Activated gamma-delta T cell (primary cell): ENCODE results near the gene ARHGAP26.

Source experiments
- DNase-seq: peaks from one replicate; lab custom pipeline; 2025; lab: John Stamatoyannopoulos, UW

The ARHGAP26 gene

DNA sequence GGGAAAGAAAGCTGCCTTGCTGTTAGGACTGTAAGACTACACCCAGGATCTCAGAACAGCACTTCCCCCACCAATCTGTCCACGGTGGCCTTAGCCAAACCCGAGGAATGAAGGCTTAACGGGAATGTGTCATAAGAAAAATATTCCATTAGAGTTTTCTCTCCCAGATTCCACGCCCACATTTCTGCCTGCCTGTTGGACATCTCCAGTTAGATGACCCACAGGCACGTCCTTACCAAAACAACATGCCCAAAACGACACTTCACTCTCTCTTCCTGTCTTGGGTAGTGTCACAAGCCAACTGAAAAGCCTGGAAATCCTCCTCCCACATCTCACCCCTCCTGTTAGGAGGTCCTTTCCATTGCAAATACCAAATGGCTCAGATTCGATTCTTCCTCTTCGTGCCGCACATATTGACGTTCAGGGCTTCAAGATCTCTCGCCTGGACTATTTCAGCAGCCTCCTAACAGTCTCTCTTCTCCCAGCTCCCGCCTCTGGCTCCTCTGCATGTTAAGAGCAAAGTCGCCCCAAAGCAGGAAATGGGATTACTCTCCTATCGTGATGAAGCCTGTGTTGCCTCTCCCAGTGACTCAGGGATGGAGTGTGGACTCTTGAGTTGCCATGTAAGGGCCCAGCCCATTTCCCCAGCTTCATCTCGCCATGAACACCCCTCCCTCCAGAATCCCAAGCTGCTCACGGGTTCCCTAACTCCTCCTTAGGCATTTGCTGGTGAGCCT lies 474.0 kb downstream of the ARHGAP26 start:
- no peak for DNase-seq

DNA sequence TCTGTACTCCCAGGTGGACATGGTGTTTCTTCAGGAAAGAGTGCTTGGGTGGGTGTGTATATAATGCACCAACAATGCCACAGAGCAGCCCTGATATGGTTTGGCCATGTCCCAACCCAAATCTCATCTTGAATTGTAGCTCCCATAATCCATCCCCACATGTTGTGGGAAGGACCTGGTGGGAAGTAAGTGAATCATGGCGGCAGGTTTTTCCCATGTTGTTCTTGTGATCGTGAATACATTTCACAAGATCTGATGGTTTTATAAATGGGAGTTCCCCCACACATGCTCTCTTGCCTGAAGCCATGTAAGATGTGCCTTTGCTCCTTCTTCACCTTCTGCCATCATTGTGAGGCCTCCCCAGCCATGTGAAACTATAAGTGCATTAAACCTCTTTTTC lies 474.8 kb downstream of the ARHGAP26 start:
- no peak for DNase-seq

DNA sequence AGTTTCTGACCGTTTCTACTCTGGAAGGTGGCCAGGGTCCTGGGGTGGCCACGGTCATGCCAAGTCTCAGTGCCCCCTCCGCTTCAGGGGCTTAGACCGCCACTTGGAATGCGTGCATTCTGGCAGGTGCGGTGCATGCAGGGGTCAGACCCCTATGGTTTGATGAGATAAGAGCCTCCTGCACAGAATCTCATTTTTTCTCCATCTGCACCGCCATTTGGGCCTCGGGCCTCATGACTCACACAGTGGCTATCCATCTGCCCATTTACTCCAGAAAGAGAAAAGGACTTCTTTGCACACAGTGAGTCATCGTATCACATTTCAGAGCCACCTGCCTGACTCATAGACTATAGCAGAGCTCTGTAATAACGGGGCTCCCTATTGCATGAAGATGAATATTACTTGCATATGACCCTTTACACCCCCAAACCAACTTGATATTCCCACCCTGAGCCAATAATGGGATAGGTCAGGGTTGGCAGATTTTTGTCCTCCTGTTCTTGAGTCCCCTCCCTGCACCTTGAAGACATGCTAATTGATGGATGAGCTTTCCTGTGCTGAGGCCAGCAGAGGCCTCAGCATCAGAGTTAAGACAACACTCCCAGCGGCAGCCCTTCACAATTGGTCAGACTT lies 475.9 kb downstream of the ARHGAP26 start:
- no peak for DNase-seq

DNA sequence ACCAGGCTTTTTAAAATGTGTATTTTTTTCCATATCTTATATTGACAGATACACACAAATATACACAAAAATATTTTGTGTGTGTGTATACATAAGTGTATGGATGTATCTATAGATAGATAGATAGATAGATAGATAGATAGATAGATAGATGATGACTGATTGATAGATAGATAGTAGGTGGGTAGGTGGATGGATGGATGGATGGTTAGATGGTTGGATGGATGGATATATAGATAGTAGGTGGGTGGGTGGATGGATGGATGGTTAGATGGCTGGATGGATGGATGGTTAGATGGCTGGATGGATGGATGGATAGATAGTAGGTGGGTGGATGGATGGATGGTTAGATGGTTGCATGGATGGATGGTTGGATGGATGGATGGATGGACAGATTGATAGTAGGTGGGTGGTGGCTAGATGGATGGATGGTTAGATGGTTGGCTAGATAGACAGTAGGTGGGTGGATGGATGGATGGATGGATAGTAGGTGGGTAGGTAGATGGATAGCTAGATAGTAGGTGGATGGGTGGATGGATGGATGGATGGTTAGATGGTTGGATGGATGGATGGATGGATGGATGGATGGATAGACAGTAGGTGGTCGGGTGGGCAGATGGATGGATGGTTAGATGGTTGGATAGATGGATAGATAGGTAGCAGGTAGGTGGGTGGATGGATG lies 477.1 kb downstream of the ARHGAP26 start:
- no peak for DNase-seq

DNA sequence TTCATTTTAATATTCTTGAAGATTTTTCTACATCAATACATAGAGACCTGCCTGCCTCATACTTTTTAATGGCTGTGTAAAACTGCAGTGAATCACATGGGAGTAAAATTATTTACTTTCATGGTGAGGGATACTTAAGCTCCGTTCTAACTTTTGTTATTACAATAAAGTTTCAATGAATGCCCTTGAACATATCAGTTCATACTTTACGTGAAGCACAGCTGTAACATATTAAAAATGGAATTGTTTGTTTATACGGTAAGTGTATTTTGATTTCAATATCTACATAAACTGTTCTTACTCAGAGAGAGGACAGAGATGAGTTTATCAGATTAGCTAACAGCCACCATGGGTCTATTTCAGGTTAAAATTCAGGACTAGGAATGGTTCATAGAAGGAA lies 478.2 kb downstream of the ARHGAP26 start:
- no peak for DNase-seq

DNA sequence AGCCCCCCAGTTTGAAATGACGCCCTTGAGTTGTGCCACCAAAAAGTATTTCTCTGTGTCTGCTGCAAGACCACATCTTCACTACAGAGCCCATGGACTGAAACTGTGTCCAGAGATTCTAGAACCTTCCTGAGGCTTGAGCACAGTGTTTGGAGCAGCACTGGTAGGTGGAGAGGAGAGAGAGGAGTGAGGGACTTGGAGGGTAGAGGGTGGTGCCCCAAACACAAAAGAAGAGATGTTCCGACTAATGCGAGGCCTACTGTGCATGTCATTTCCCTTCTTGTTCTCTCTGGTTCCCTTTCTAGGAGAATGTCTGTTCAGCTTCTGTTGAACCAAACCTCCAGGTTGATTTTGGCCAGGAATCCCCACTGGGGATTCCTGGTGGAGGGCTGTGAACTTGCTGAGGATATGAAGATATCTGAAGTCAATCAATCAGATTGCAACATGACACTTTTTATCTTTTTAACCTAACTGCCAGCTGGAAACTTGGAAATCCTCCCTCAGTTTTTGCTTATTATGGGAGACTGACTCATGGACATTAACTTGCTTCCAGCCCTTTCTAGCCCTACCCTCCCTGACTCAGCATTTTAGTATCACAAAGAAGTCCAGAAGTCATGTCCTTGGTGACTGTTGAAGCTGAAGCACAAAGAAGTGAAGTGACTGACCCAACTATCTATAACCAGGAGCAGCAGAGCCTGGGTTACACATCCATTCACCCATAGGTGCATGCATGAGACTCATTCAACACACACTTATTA lies 478.8 kb downstream of the ARHGAP26 start:
- DNase-seq: no peak

DNA sequence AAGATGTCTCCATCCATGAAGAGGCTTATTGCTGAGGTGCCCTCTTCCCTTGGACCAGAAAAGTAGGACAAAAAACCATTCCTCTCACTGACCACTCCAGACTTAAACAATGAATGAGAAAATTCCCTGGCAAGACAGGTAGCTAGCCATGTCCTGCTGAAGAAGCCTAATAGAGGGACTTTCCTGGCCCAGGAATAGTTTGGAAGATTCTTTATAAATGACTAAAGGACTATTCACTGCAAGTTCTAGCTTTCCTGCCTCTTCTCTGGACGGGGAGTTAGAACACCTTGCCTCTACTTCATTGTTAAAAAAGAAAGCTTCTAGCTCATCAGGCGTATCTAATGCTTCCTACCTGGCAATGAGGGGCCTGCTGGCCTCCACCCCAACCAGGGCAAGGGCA lies 479.7 kb downstream of the ARHGAP26 start:
- DNase-seq: no peak

DNA sequence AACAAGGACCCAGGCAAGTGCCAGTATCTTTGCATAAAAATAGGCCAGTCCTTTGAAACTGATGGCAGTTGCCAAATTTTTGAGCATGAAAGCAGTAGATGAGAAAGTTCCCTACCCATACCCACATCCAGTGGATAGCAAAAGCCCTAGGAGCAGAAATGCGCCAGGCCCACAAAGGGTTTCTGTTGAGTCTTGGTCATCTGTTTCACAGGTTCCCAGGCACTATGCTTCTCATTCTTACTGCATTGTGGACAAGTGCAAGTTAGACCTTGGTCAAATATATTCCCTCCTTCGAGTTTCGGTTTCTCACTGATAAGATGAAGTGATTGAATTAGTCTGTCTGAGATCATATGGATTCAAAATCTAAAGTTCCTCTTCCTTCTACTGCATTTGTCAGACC lies 481.0 kb downstream of the ARHGAP26 start:
- no peak for DNase-seq

DNA sequence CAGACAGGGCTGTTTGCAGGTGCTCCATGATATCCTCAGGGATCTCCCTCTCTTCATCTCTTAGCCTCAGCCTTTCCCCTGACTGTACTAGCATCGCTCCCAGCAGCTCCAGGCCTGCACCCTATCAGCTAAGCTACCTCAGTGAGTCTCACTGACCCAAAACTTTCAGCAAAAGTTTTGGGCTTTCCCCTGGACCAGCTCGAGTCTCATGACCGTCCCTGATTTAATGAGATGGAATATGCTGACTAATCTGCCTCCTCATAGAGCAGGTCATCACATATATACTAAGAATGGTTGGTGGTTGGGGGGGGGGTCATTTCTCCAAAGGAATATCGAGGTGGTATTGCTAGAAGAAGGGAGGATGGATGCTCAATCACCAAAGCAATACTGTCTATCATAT lies 481.8 kb downstream of the ARHGAP26 start:
- no peak for DNase-seq

DNA sequence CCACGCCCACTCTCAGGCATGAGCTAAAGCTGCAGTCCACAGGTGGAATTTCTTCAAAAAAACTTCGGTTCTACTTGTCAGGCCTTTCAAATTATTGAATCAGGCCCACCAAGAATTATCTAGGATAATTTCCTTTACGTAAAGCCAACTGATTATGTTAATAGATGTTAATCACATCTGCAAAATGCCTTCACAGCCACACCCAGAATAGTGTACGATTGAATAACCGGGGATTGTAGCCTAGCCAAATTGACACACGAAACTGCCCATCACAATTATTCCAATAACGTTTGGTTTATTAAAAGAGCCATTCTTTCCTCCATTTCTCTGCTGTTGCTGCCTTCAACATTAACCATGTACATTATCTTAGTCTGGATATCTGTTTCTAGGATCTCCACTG lies 484.6 kb downstream of the ARHGAP26 start:
- DNase-seq: no peak

DNA sequence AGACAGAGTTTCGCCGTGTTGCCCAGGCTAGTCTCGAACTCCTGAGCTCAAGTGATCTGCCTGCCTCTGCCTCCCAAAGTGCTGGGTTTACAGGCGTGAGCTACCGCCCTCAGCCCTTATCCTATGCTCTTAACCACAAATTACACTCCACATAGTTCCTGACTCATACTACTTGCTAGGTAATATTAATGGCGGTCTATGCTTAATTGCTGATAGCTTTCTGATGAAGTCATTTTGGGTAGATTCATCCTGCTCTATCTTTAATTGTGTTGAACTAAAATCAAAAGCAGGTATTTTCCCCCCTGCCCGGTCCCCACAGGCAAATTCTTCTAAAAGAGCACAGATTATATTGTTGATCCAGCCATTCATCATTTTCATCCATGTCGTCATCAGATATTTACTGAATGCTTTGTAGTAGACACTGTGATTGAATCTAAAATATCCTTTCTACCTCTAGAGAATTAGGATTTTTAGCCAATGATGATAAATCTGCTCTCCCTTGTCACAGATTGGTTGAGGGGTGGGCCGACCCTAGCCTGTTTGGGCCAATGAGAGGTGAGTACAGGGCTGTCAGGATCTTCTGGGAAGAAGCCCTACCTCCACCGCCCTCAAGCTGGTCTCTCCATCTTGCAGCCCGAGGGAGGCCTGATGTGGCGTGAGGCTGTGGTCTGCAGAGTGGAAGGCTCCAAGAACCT lies 488.5 kb downstream of the ARHGAP26 start:
- DNase-seq: no peak

DNA sequence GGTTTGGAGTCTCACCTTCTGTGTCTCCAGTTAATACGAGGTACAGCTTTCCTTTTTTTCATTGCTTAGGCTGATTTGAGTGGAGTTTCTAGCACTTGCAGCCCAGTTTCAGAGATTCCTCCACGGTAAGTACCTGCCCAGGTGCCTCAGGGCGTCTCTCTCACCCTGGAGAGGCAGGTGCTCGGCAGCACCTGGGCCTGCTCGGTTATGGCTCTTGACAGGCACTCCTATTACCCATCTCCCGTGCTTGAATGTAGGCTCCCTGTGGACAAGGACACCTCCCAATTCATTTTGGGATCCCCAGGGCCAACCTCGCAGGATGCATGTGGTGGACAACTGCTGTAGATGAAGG lies 489.1 kb downstream of the ARHGAP26 start:
- DNase-seq: no peak

DNA sequence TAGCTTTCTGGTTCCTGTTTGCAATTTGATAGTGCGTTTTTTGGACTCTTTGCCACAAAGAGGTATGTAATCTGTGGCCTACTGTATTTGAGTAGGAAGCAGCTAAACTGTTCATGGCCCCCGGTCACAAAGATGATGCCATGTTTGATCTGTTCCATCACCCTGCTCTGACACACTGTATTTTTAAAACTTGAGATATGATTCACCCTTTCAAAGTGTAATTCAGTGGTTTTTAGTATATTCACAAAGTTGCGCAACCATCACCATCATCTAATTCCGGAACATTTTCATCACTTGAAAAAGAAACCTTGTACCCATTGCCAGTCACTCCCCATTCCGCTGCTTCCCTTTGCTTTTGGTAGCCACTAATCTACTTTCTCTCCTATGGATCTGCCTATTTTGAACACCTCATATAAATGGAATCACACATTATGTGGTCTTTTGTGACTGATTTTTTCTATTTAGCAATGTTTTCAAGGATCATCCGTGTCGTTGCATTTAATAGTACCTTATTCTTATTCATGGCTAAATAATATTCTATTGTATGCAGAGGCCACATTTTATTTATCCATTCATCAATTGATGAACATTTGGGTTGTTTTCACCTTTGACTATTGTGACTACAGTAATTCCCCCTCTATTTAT lies 491.7 kb downstream of the ARHGAP26 start:
- no peak for DNase-seq

DNA sequence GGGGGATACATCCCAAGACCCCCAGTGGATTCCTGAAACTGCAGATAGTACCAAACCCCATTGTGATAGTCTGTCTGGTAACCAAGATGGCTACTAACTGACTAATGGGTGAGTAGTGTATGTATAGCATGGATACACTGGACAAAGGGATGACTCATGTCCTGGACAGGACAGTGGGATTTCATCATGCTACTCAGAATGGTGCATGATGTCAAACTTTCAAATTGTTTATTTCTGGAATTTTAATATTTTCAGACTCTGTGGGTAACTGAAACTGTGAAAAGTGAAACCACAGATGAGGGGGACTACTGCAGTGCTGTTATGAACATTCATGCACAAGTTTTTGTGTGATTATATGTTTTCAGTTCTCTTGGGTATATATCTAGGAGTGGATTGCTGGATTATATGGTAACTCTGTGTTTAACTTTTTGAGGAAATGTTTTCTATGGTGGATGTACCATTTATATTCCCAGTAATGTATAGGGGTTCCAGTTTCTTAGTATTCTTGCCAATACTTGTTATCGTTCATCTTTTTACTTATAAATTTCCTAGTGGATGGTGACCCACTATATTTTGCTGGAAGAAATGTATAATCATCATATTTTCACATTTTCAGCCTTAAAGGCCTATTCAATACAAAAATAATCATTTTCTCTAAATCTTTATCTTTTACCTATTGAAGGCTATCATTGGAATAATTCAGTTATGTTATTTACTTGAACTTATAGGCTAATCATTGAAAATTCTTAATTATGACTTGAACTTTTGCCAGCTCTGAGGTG lies 492.4 kb downstream of the ARHGAP26 start:
- no peak for DNase-seq

DNA sequence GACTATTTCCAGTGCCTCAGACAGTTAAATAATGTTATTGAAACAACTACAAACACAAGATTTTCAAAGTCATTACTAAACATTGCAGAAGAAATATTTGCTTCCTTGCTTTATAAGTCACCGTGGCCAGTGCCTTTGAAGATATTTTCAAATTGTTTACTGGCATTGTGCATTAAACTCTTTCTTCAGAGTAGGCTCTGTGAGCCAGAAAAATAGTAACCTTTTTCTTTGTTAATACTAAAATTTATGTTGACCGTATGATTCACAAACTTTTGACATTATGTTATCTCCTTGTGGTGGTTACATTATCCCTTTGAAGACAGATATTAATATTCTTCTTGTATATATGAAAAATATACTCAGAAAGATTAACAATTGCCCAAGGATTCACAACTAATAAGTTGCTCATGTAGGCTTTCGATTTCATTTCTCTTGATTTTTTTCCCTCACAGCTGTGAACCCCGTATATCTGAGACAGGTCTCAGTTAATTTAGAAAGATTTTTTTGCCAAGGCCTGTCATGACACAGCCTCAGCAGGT lies 493.2 kb downstream of the ARHGAP26 start:
- DNase-seq: no peak

DNA sequence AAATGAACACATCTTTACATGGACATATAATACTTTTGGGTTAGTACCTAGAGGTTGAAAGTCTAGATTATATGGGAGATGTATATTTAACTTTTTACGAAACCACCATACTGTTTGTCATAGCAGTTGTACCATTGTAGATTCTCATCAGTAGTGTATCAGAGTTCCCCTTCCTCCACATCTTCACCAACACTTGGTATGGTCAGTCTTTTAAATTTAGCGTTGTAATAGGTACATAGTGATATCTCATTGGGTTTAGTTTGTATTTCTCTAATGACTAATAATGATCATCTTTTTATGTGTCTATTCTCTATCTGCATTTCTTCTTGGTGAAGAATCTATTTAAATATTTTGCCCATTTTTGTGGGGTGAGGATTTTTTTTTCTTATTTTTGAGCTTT lies 495.8 kb downstream of the ARHGAP26 start:
- DNase-seq: no peak

DNA sequence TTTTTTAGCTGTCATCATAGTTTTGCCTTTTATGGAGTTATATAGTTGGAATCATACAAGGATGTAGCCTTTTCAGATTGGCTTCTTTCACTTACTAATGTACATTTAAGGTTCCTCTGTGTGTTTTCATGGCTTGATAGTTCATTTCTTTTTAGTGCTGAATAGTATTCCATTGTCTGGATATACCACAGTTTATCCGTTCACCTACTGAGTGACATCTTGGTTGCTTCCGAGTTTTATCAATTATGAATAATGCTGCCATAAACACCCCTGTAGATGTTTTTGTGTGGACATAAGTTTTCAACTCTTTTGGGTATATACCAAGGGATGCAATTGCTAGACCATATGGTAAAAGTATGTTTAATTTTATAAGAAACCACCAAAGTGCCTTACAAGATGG lies 497.0 kb downstream of the ARHGAP26 start:
- no peak for DNase-seq

DNA sequence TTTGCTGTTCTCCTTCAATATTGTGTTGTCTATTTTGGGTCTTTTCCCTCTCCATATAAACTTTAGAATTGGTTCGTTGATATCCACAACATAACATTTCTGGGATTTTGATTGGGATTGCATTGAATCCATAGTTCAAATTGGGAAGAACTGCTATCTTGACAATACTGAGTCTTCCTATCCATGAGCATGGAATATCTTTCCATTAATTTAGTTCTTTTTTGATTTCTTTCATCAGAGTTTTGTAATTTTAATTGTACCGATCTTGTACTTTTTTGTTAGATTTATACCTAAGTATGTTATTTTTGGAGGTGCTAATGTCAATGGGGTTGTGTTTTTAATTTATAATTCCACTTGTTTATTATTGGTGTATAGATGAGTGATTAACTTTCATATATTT lies 498.2 kb downstream of the ARHGAP26 start:
- no peak for DNase-seq

DNA sequence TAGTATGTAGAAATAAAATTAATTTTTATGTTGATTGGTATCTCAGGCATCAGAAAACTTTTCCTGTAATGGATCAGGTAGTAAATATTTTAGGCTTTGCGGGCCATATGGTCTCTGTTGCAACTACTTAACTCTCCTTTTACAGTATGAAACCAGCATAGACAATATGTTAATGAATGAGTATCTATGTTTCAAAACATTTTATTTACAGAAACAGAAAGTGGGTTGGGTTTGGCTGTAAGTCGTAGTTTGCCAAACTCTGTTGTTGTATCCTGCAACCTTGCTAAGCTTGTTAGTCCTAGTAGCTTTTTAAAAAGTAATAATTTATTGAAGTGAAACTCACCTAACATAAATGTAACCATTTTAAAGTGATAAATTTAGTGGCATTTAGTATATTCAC lies 501.3 kb downstream of the ARHGAP26 start:
- DNase-seq: no peak

DNA sequence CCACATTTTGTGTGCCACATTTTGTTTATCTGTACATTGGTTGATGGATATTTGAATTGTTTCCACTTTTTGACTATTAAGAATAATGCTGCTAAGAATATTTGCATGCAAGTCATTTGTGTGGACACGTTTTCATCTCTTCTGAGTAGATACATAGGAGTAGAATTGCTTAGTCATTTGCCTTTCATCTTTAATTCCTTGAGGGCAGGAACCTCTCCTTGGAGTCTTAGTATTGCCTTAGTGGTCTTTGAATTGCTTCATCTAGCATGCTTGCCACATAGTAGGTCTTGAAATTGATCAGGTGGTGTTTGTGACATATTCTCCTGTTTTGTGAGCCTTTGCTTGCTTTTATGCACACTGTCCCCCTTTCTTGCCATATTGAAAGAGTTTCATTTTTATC lies 504.8 kb downstream of the ARHGAP26 start:
- no peak for DNase-seq
